GM13976 (cell line): ENCODE data around the gene ACAD11.
"Not testable (repeated sequence)": the region's sequence is repeated elsewhere in the genome, so short reads cannot be mapped to it uniquely, and the experiment has no call there.

ENCODE experiments used
- DNase-seq: peaks from one replicate; pipeline ENCODE4 v3.0.0; 2012; ENCODE audit warnings: low spot score
- in situ Hi-C: fragments of 300-500 bp; cut with MboI; formaldehyde crosslinking; loops from one replicate; pipeline ENCODE4 v1.12.0; 2022; ENCODE audit warnings: low sequenced_read_pairs, mixed read lengths, inconsistent platforms; ENCODE audit not compliant: unreplicated experiment
- TF ChIP-seq, protein P1 (sequence below): IDR thresholded peaks from 2 replicates; pipeline ENCODE4 v1.5.1; 2012; ENCODE audit warnings: borderline replicate concordance, mild to moderate bottlenecking; ENCODE audit not compliant: insufficient read depth; ENCODE audit errors: extremely low read depth, missing control alignments, control extremely low read depth

The ACAD11 gene

DNA sequence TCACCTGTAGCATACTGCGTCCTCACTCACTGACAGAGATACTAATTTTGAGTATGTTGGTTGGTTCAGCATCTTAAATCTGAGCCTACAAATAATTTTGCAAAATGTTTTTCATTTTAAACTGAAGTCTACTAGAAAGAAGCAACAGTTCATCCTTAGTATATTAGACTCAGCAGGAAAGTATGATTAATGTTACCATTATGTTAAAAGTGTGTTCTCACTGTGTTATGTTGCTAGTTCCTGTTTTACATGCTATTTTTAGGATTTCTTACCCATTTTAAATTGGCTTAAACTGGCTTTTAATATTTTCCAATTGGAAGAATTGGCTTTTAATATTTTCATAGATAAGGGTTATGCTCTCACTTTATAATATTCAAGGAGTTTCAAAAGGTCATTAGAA lies 36.8 kb downstream of the ACAD11 start:
- in situ Hi-C loops: no loop called here
- TF ChIP-seq, protein P1, sequence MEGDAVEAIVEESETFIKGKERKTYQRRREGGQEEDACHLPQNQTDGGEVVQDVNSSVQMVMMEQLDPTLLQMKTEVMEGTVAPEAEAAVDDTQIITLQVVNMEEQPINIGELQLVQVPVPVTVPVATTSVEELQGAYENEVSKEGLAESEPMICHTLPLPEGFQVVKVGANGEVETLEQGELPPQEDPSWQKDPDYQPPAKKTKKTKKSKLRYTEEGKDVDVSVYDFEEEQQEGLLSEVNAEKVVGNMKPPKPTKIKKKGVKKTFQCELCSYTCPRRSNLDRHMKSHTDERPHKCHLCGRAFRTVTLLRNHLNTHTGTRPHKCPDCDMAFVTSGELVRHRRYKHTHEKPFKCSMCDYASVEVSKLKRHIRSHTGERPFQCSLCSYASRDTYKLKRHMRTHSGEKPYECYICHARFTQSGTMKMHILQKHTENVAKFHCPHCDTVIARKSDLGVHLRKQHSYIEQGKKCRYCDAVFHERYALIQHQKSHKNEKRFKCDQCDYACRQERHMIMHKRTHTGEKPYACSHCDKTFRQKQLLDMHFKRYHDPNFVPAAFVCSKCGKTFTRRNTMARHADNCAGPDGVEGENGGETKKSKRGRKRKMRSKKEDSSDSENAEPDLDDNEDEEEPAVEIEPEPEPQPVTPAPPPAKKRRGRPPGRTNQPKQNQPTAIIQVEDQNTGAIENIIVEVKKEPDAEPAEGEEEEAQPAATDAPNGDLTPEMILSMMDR: no peak
- no peak for DNase-seq

DNA sequence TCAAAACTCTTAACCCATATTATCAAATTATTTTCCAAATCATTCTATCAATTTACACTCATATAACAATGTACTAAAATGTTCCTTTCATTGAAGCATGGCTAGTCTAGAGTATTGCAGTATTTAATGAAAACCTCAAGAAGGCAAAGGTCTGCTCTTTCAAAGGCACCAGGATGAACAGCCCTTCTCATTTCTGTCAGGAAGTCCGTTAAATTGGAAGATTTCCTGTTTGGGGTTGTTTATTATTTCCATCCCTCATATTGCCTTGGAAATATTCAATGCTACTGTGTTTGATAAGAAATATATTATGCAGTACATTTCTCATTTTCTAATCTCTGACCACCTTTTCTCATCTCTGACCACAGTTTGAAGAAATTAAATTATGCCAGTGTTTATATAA lies 37.5 kb downstream of the ACAD11 start:
- DNase-seq: no peak

GRCh38 chr3:132616780-132617179 lies 42.8 kb downstream of the ACAD11 start:
- DNase-seq: no peak
- TF ChIP-seq, protein P1: no peak
- in situ Hi-C loops: no loop called here

More for the DNA sequence above, 37.5 kb downstream of the ACAD11 start:
- in situ Hi-C loops: no loop called here
- TF ChIP-seq, protein P1: no peak

GRCh38 chr3:132615881-132616280 lies 43.7 kb downstream of the ACAD11 start:
- TF ChIP-seq, protein P1: no peak

DNA sequence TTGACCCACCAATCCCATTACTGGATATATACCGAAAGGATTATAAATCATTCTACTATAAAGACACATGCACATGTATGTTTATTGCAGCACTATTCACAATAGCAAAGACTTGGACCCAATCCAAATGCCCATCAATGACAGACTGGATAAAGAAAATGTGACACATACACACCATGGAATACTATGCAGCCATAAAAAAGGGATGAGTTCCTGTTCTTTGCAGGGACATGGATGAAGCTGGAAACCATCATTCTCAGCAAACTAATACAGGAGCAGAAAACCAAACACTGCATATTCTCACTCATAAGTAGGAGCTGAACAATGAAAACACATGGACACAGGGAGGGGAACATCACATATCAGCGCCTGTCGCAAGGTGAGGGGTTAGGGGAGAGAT lies 44.3 kb downstream of the ACAD11 start:
- in situ Hi-C loops, DNase-seq: not testable (repeated sequence)

More at GRCh38 chr3:132615881-132616280, 43.7 kb downstream of the ACAD11 start:
- in situ Hi-C loops: no loop called here
- DNase-seq: no peak

- in situ Hi-C loops, DNase-seq: not testable (repeated sequence)
These were observed 53.0 kb downstream of the ACAD11 start for GRCh38 chr3:132606620-132607019.

- TF ChIP-seq, protein P1: no peak
- in situ Hi-C loops: no loop called here
- DNase-seq: no peak
These were observed 53.5 kb downstream of the ACAD11 start for GRCh38 chr3:132606085-132606484.

DNA sequence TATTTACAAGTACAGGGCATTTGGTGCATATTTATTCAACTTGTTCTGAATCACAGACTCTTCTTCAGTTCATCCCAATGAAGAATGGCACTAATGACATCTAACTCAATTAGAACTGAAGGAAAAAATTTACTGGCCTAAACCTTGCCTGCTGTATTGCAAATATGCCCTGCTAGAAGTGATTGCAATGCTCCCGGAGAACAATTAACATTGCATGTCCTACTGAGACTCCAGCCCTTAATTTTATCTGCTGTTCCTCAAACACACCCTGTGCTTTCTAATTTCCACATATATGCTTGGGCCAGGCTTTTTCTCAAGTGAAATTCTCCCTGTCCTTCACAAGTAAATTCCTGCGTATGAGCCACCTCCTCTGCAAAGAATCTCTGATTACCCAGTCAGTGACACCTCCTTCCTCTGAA lies 54.2 kb downstream of the ACAD11 start:
- DNase-seq: no peak
- TF ChIP-seq, protein P1: no peak
- in situ Hi-C loops: no loop called here

DNA sequence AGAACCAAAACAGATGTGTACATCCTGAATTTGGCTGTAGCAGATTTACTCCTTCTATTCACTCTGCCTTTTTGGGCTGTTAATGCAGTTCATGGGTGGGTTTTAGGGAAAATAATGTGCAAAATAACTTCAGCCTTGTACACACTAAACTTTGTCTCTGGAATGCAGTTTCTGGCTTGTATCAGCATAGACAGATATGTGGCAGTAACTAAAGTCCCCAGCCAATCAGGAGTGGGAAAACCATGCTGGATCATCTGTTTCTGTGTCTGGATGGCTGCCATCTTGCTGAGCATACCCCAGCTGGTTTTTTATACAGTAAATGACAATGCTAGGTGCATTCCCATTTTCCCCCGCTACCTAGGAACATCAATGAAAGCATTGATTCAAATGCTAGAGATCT lies 59.0 kb downstream of the ACAD11 start:
- DNase-seq, in situ Hi-C loops: not testable (repeated sequence)
